Nephron progenitor cell (in vitro differentiated cells): ENCODE measurements around the gene RGS17.
"Not testable (repeated sequence)": the region's sequence is repeated elsewhere in the genome, so short reads cannot be mapped to it uniquely, and the experiment has no call there.

Experiments used
- DNase-seq: peaks from one replicate; pipeline ENCODE4 v3.0.0; 2021
- H3K27ac Mint-ChIP-seq: 2 replicates; pipeline ENCODE4 v1.8.0; 2021; ENCODE audit warnings: mild to moderate bottlenecking, moderate library complexity, mixed read lengths
- H3K27me3 Mint-ChIP-seq: 2 replicates; pipeline ENCODE4 v1.8.0; 2021; ENCODE audit warnings: mild to moderate bottlenecking, low read depth, mixed read lengths; ENCODE audit not compliant: poor library complexity
- H3K36me3 Mint-ChIP-seq: 2 replicates; pipeline ENCODE4 v1.8.0; 2021; ENCODE audit warnings: low read depth, mixed read lengths
- H3K4me1 Mint-ChIP-seq: 2 replicates; pipeline ENCODE4 v1.8.0; 2021; ENCODE audit warnings: mixed read lengths
- H3K4me3 Mint-ChIP-seq: 2 replicates; pipeline ENCODE4 v1.8.0; 2021; ENCODE audit warnings: mild to moderate bottlenecking, moderate library complexity, mixed read lengths
- H3K9me3 Mint-ChIP-seq: 2 replicates; pipeline ENCODE4 v1.8.0; 2021; ENCODE audit warnings: mild to moderate bottlenecking, moderate library complexity, mixed read lengths
- TF ChIP-seq, protein P1 (sequence below): fragments of 200-600 bp; sonication (generic); IDR thresholded peaks from 2 replicates; pipeline ENCODE4 v1.5.0; 2021; ENCODE audit warnings: antibody characterized with exemption

The RGS17 gene

DNA sequence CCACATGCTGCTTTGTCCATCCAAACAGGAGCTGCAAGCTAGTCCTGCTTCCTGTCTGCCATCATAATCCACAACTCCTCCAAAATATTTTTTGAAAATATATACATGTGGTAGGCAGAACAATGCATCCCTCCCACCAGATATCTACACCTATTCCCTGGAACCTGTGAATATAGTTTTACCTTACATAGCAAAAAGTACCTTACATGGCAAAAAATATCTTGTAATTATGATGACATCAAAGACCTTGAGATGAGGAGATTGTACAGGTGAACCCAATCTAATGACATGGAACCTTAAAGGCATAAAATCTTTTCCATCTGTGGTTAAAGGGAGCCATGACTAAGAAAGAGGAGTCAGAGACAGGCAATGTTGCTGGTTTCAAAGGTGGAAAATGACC, 15.3 kb upstream of the RGS17 start:
- H3K27ac Mint-ChIP-seq = no peak overlapping the region
- no peak overlapping the region for H3K4me3 Mint-ChIP-seq
- TF ChIP-seq, protein P1, sequence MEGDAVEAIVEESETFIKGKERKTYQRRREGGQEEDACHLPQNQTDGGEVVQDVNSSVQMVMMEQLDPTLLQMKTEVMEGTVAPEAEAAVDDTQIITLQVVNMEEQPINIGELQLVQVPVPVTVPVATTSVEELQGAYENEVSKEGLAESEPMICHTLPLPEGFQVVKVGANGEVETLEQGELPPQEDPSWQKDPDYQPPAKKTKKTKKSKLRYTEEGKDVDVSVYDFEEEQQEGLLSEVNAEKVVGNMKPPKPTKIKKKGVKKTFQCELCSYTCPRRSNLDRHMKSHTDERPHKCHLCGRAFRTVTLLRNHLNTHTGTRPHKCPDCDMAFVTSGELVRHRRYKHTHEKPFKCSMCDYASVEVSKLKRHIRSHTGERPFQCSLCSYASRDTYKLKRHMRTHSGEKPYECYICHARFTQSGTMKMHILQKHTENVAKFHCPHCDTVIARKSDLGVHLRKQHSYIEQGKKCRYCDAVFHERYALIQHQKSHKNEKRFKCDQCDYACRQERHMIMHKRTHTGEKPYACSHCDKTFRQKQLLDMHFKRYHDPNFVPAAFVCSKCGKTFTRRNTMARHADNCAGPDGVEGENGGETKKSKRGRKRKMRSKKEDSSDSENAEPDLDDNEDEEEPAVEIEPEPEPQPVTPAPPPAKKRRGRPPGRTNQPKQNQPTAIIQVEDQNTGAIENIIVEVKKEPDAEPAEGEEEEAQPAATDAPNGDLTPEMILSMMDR = no peak
- no peak for DNase-seq
- peaks cover 14% of the 10 kb centered on the region for H3K27me3 Mint-ChIP-seq
- peaks cover 4% of the 10 kb centered on the region for H3K9me3 Mint-ChIP-seq
- peaks cover 20% of the 10 kb centered on the region for H3K4me1 Mint-ChIP-seq
- no peaks in the 10 kb centered on the region for H3K36me3 Mint-ChIP-seq

DNA sequence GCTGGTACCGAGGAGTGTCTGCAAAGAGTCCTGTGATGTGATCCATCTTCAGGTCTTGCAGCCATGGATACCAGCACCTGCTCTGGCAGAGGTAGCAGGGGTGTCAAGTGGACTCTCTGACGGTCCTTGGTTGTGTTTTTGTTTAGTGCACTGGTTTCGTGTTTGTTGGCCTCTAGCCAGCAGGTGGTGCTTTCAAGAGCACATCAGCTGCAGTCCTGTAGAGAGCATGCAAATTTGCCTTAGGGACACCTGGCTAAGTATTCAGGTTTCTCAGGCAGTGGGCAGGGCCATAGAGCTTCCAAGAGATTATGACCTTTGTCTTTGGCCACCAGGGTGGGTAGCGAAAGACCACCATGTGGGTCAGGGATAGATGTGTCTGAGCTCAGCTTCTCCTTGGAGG, 14.5 kb upstream of the RGS17 start:
- TF ChIP-seq, protein P1 = no peak

DNA sequence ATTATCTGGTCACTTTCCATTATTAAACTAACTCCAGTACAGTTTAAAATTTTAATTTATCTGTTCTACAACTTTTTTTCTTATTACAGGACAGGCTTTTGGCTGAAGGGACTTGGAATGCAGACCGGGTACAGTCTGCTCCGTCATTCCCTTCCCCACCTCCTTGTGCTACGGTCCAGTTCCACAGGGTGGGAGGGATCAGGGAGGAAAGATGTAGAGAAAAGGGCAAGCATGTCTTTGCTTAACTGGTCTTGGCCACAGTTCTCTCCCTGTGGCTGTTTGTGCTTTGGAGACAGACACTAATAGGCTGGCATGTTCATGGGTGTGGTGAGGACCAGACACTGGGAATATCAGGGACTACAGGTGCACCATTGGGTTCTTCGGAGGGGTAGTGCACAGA, 12.1 kb upstream of the RGS17 start:
- TF ChIP-seq, protein P1 = no peak
- Mint-ChIP-seq H3K9me3 (no peaks in the 10 kb centered on the region), H3K36me3 (no peaks in the 10 kb centered on the region), H3K4me1 (no peaks in the 10 kb centered on the region), H3K4me3 (no peak overlapping the region), H3K27ac (no peak overlapping the region), H3K27me3 (peaks cover 12% of the 10 kb centered on the region)
- no peak for DNase-seq

More for the DNA sequence above, 14.5 kb upstream of the RGS17 start:
- peaks cover 11% of the 10 kb centered on the region for H3K4me1 Mint-ChIP-seq
- peaks cover 4% of the 10 kb centered on the region for H3K9me3 Mint-ChIP-seq
- no peak for DNase-seq
- no peak overlapping the region for H3K4me3 Mint-ChIP-seq
- H3K27ac Mint-ChIP-seq = no peak overlapping the region
- peaks cover 14% of the 10 kb centered on the region for H3K27me3 Mint-ChIP-seq
- H3K36me3 Mint-ChIP-seq = no peaks in the 10 kb centered on the region

DNA sequence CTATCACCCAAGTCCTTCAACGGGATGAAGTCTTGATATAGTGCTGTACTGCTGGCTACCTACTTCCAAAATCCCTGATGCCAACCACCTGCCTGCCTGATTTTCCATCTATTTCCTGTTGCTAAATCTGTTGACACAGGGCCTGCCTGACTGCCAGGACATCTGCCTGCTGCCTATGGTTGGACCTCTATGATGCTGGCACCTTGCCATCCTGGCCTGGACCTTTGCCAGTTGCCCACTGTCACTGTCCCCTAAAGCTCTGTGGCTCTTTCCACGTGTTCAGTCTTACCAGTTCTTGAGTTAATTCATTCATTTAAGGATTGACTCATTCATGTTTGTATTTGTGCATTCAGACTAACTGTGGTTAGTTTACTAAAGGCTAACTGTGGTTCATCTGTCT, 9.2 kb upstream of the RGS17 start:
- Mint-ChIP-seq H3K27ac (no peak overlapping the region), H3K4me3 (no peak overlapping the region), H3K9me3 (peaks cover 5% of the 10 kb centered on the region)

DNA sequence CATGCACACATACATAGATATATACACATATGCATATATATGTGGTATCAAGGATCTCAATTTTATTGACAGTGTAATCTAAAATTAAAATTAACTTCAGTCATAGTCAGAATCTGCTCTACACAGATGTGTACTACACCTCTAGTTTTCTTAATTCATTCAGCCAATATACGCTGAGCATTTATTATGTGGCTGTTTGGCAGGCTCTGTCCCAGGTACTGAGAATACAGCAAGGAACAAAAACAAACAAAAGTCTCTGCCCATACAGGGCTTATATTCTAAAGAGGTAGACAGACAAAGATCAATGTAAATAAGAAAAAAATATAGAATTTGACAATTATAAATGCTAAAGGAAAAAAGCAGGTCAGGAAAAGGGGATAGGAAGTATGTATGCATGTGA, 7.8 kb upstream of the RGS17 start:
- TF ChIP-seq, protein P1 = no peak
- Mint-ChIP-seq H3K4me1 (peaks cover 4% of the 10 kb centered on the region), H3K4me3 (no peak overlapping the region)

More for the DNA sequence above, 9.2 kb upstream of the RGS17 start:
- H3K4me1 Mint-ChIP-seq = no peaks in the 10 kb centered on the region
- H3K27me3 Mint-ChIP-seq = peaks cover 11% of the 10 kb centered on the region
- H3K36me3 Mint-ChIP-seq = no peaks in the 10 kb centered on the region
- DNase-seq = no peak
- TF ChIP-seq, protein P1 = no peak

DNA sequence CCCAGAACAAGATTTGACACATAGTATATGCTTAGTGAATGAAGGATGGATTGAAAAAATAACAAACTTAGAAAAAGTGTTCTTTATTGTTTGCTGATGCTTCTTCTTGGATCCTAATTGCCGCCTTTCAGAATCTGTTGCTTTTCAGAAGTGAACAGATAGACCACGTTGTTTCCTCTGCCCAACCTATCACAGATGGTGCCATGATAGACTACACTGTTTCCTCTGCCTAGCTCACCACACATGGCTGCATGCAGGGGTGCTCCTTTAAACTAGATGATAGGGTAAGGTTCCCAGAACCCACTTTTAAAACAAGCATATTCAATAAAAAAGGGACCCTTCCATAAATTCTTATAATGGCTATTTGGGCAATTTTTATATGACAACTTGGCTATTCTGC, 4.6 kb upstream of the RGS17 start:
- peaks cover 27% of the 10 kb centered on the region for H3K9me3 Mint-ChIP-seq
- peaks cover 14% of the 10 kb centered on the region for H3K4me1 Mint-ChIP-seq
- no peak for DNase-seq
- H3K27me3 Mint-ChIP-seq = peaks cover 9% of the 10 kb centered on the region
- H3K36me3 Mint-ChIP-seq = peaks cover 12% of the 10 kb centered on the region
- TF ChIP-seq, protein P1 = no peak
- H3K4me3 Mint-ChIP-seq = no peak overlapping the region
- H3K27ac Mint-ChIP-seq = no peak overlapping the region

More for the DNA sequence above, 7.8 kb upstream of the RGS17 start:
- Mint-ChIP-seq H3K36me3 (peaks cover 5% of the 10 kb centered on the region), H3K27me3 (peaks cover 4% of the 10 kb centered on the region), H3K9me3 (peaks cover 16% of the 10 kb centered on the region), H3K27ac (no peak overlapping the region)
- no peak for DNase-seq

DNA sequence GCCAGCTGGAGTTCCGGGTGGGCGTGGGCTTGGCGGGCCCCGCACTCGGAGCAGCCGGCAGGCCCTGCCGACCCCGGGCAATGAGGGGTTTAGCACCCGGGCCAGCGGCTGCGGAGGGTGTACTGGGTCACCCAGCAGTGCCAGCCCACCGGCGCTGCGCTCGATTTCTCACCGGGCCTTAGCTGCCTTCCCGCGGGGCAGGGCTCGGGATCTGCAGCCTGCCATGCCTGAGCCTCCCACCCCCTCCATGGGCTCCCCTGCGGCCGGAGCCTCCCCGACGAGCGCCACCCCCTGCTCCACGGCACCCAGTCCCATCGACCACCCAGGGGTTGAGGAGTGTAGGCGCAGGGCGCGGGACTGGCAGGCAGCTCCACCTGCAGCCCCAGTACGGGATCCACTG, 2.6 kb upstream of the RGS17 start:
- peaks cover 29% of the 10 kb centered on the region for H3K27me3 Mint-ChIP-seq
- H3K36me3 Mint-ChIP-seq = peaks cover 12% of the 10 kb centered on the region
- peaks cover 27% of the 10 kb centered on the region for H3K9me3 Mint-ChIP-seq
- H3K4me3 Mint-ChIP-seq, DNase-seq, H3K27ac Mint-ChIP-seq: not testable (repeated sequence)
- H3K4me1 Mint-ChIP-seq = peaks cover 28% of the 10 kb centered on the region
